H9 (cell line): ENCODE data around the gene LRRC38. TPM values are rescaled to one million over a fixed set of nuclear protein-coding genes. Genes with fewer than 3 reads are reported as not detected.
A peak's percentile ranks its signal among the peaks of the same experiment; 100 is the strongest.

Experiments used
- DNase-seq: peaks from one replicate; pipeline ENCODE4 v3.0.0-alpha.2; 2017
- H2AFZ ChIP-seq: one replicate; pipeline ENCODE4 v1.6.1; 2013; ENCODE audit warnings: mild to moderate bottlenecking, low read length, control low read depth, moderate library complexity
- H2AK5ac ChIP-seq: 2 replicates; pipeline ENCODE4 v1.6.1; 2013; ENCODE audit warnings: low read length, control low read depth, mixed read lengths; ENCODE audit not compliant: insufficient read length
- H2BK120ac ChIP-seq: one replicate; pipeline ENCODE4 v1.6.1; 2013; ENCODE audit warnings: low read depth, mild to moderate bottlenecking, low read length, control low read depth, inconsistent platforms; ENCODE audit not compliant: poor library complexity, severe bottlenecking
- H2BK12ac ChIP-seq: 2 replicates; pipeline ENCODE4 v1.6.1; 2013; ENCODE audit warnings: low read length, control low read depth, mixed read lengths, low read depth; ENCODE audit not compliant: insufficient read length
- H2BK15ac ChIP-seq: 2 replicates; pipeline ENCODE4 v1.6.1; 2013; ENCODE audit warnings: low read depth, low read length, control low read depth
- H2BK20ac ChIP-seq: one replicate; pipeline ENCODE4 v1.6.1; 2013; ENCODE audit warnings: low read depth, mild to moderate bottlenecking, low read length, control low read depth, inconsistent platforms; ENCODE audit not compliant: poor library complexity, severe bottlenecking
- H2BK5ac ChIP-seq: 2 replicates; pipeline ENCODE4 v1.6.1; 2013; ENCODE audit warnings: low read length, control low read depth, mixed read lengths; ENCODE audit not compliant: insufficient read length
- H3K14ac ChIP-seq: 2 replicates; pipeline ENCODE4 v1.6.1; 2013; ENCODE audit warnings: low read length, control low read depth; ENCODE audit not compliant: insufficient read depth
- H3K18ac ChIP-seq: 2 replicates; pipeline ENCODE4 v1.6.1; 2013; ENCODE audit warnings: low read depth, mild to moderate bottlenecking, mixed read lengths, low read length, control low read depth; ENCODE audit not compliant: insufficient read length
- H3K23ac ChIP-seq: 2 replicates; pipeline ENCODE4 v1.6.1; 2013; ENCODE audit warnings: low read length, control low read depth, mixed read lengths, low read depth; ENCODE audit not compliant: insufficient read length
- H3K23me2 ChIP-seq: 2 replicates; pipeline ENCODE4 v1.6.1; 2013; ENCODE audit warnings: low read depth, mild to moderate bottlenecking, mixed read lengths, low read length, control low read depth; ENCODE audit not compliant: insufficient read length, poor library complexity, severe bottlenecking
- H3K27ac ChIP-seq: 2 replicates; pipeline ENCODE4 v1.5.1; 2013; ENCODE audit warnings: low read length, control low read depth, mixed read lengths, low read depth; ENCODE audit not compliant: insufficient read length
- H3K27me3 ChIP-seq: 2 replicates; pipeline ENCODE4 v1.6.1; 2013; ENCODE audit warnings: low read length, control low read depth, inconsistent platforms; ENCODE audit not compliant: insufficient read depth
- H3K4ac ChIP-seq: 2 replicates; pipeline ENCODE4 v1.6.1; 2013; ENCODE audit warnings: low read depth, mild to moderate bottlenecking, control low read depth, inconsistent platforms, low read length, moderate library complexity
- H3K4me1 ChIP-seq: 2 replicates; pipeline ENCODE4 v1.6.1; 2013; ENCODE audit warnings: low read length, control low read depth, inconsistent platforms; ENCODE audit not compliant: insufficient read depth
- H3K4me2 ChIP-seq: 2 replicates; pipeline ENCODE4 v1.6.1; 2013; ENCODE audit warnings: low read length, control low read depth, mixed read lengths; ENCODE audit not compliant: insufficient read length, insufficient read depth
- H3K56ac ChIP-seq: 2 replicates; pipeline ENCODE4 v1.6.1; 2013; ENCODE audit warnings: low read depth, mild to moderate bottlenecking, mixed read lengths, low read length, control low read depth; ENCODE audit not compliant: insufficient read length
- H3K79me1 ChIP-seq: 2 replicates; pipeline ENCODE4 v1.6.1; 2013; ENCODE audit warnings: low read depth, mild to moderate bottlenecking, moderate library complexity, low read length, control low read depth, inconsistent platforms; ENCODE audit not compliant: insufficient read depth, poor library complexity, severe bottlenecking
- H3K79me2 ChIP-seq: 2 replicates; pipeline ENCODE4 v1.6.1; 2013; ENCODE audit warnings: low read length, control low read depth, inconsistent platforms; ENCODE audit not compliant: insufficient read depth
- H3K9ac ChIP-seq: 2 replicates; pipeline ENCODE4 v1.6.1; 2013; ENCODE audit warnings: low read length, control low read depth, mixed read lengths; ENCODE audit not compliant: insufficient read length; ENCODE audit errors: extremely low read depth
- H3K9me3 ChIP-seq: one replicate; pipeline ENCODE4 v1.6.1; 2013; ENCODE audit warnings: low read depth, low read length, inconsistent platforms; ENCODE audit not compliant: control insufficient read depth
- H3T11ph ChIP-seq: one replicate; pipeline ENCODE4 v1.6.1; 2013; ENCODE audit warnings: mild to moderate bottlenecking, low read length, control low read depth, inconsistent platforms
- H4K20me1 ChIP-seq: one replicate; pipeline ENCODE4 v1.6.1; 2013; ENCODE audit not compliant: control insufficient read depth, insufficient read length, insufficient read depth
- H4K5ac ChIP-seq: 2 replicates; pipeline ENCODE4 v1.6.1; 2013; ENCODE audit warnings: low read depth, mild to moderate bottlenecking, mixed read lengths, low read length, control low read depth; ENCODE audit not compliant: insufficient read length
- H4K8ac ChIP-seq: replicated peaks from 2 replicates; pipeline ENCODE4 v1.6.1; 2013; ENCODE audit warnings: low read length, control low read depth, mixed read lengths, low read depth; ENCODE audit not compliant: insufficient read length
- H4K91ac ChIP-seq: 2 replicates; pipeline ENCODE4 v1.6.1; 2013; ENCODE audit warnings: low read depth, mild to moderate bottlenecking, moderate library complexity, mixed read lengths, low read length, control low read depth; ENCODE audit not compliant: insufficient read length
- H3K27ac Mint-ChIP-seq, 3 experiments: 2 replicates in 2 of 3; 3 replicates in 1 of 3; pipeline ENCODE4 v1.8.0; 2020 to 2021; ENCODE audit warnings: mixed read lengths in 3 of 3, mild to moderate bottlenecking in 1 of 3, moderate library complexity in 1 of 3
- H3K27me3 Mint-ChIP-seq: 2 replicates; pipeline ENCODE4 v1.8.0; 2021; ENCODE audit warnings: low read depth, mild to moderate bottlenecking, moderate library complexity, mixed read lengths
- H3K36me3 Mint-ChIP-seq, 3 experiments: 2 replicates in 2 of 3; 3 replicates in 1 of 3; pipeline ENCODE4 v1.8.0; 2020 to 2021; ENCODE audit warnings: low read depth in 3 of 3, mixed read lengths in 3 of 3; ENCODE audit not compliant: insufficient read depth in 1 of 3
- H3K4me1 Mint-ChIP-seq, 2 experiments: 2 replicates each; pipeline ENCODE4 v1.8.0; 2020; ENCODE audit warnings: mixed read lengths in 2 of 2
- H3K4me3 Mint-ChIP-seq, 2 experiments: 2 replicates in 1 of 2; 3 replicates in 1 of 2; pipeline ENCODE4 v1.8.0; 2020 to 2021; ENCODE audit warnings: mild to moderate bottlenecking in 2 of 2, mixed read lengths in 2 of 2, moderate library complexity in 1 of 2
- H3K9me3 Mint-ChIP-seq, 2 experiments: 2 replicates in 1 of 2; 3 replicates in 1 of 2; pipeline ENCODE4 v1.8.0; 2020; ENCODE audit warnings: mild to moderate bottlenecking in 2 of 2, mixed read lengths in 2 of 2, moderate library complexity in 1 of 2
- CTCF ChIP-seq: fragments of 200-600 bp; sonication (generic); conservative IDR thresholded peaks from 3 replicates; pipeline ENCODE4 v1.8.0; 2021; ENCODE audit warnings: antibody characterized with exemption, mild to moderate bottlenecking
- WGBS: extraction: QIAGEN DNeasy Blood & Tissue Kit; methylation state at CpG from one replicate; pipeline ENCODE4 v1.1.7; 2013; ENCODE audit warnings: missing lambda C conversion rate, low lambda C conversion rate, mixed read lengths; ENCODE audit not compliant: insufficient read length; ENCODE audit errors: extremely low coverage; 5-methylcytosine and 5-hydroxymethylcytosine counted together
- total RNA-seq: library from RNA; stranded (reverse); gene quantifications from 2 replicates; pipeline ENCODE4 v1.2.1, GENCODE V29; 2021

The LRRC38 gene
- total RNA-seq, 1 experiment from 2014 or later, result 0.72 TPM

GRCh38 chr1:13539683-13540082, 25.9 kb upstream of the LRRC38 start:
- Histone ChIP-seq H2BK120ac (no peak overlapping the region), H3K23ac (no peak overlapping the region), H3K27me3 (no peaks in the 10 kb centered on the region), H4K5ac (no peak overlapping the region), H2BK15ac (no peak overlapping the region), H3K4me1 (peaks cover 1% of the 10 kb centered on the region; the same call in 1 of the 2 replicates), H3K9me3 (no peaks in the 10 kb centered on the region), H2AFZ (no peak overlapping the region), H3T11ph (no peak overlapping the region), H3K9ac (no peak overlapping the region), H4K20me1 (no peaks in the 10 kb centered on the region), H3K4ac (no peak overlapping the region), H2BK5ac (no peak overlapping the region), H3K79me1 (no peaks in the 10 kb centered on the region), H2AK5ac (no peak overlapping the region), H3K23me2 (no peaks in the 10 kb centered on the region), H2BK12ac (no peak overlapping the region), H2BK20ac (no peak overlapping the region), H4K91ac (no peak overlapping the region), H3K14ac (no peak overlapping the region), H4K8ac (no peak overlapping the region), H3K4me2 (no peak overlapping the region), H3K18ac (no peak overlapping the region), H3K56ac (no peak overlapping the region), H3K79me2 (no peaks in the 10 kb centered on the region), H3K27ac (no peak overlapping the region)
- DNase-seq, result no peak
- no peaks in the 10 kb centered on the region for H3K36me3 Mint-ChIP-seq
- peak overlapping the region in 1 of 3 experiments; percentile 13; a peak in 1 of 7 replicates for H3K27ac Mint-ChIP-seq
- H3K9me3 Mint-ChIP-seq, result no peaks in the 10 kb centered on the region
- no CpG with 5 or more reads among the region's 2 CpGs for WGBS
- H3K27me3 Mint-ChIP-seq, result peaks cover 1% of the 10 kb centered on the region
- no peak overlapping the region for H3K4me3 Mint-ChIP-seq
- H3K4me1 Mint-ChIP-seq, result peaks cover 7 to 14% of the 10 kb centered on the region in 2 experiments
- peak; percentile 47; the same call in 2 of the 3 replicates for TF ChIP-seq CTCF
